Muscle of arm (tissue), 12 donors: ENCODE results near the gene TLX3. TPM values are rescaled to one million over a fixed set of nuclear protein-coding genes. Genes with fewer than 3 reads are reported as not detected.
A peak's percentile ranks its signal among the peaks of the same experiment; 100 is the strongest.
"Not testable (repeated sequence)": the region's sequence is repeated elsewhere in the genome, so short reads cannot be mapped to it uniquely, and the experiment has no call there.

ENCODE experiments used
- DNase-seq: peaks from one replicate; pipeline ENCODE4 v3.0.0-alpha.2; 2013
- polyA plus RNA-seq, 12 donors: library from polyadenylated mRNA; unstranded; fragments of 120-200 nt; gene quantifications; one replicate each; pipeline ENCODE4 v1.2.1, GENCODE V29; 2013; ENCODE audit not compliant: insufficient read length in 12 of 12

Gene TLX3
- polyA plus RNA-seq, 12 donors = not detected

DNA sequence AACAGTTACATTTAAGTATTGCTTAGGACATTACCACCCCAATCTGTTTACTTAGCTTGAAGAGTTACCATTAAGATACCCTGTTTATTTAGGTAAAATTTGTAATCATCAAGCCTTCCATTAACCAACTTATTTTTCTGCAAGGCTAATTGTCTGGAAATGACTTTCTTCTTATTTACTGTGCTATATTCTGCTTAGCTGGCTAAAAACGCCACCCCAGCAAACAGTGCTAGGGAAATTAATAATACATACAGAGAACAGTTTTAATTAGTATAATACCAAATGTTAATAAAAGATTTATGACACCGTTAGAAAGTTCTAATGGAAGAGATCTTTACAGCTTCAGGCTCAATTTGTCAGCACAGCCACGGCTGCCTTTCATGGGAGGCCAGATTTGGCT lies 14.0 kb downstream of the TLX3 start:
- no peak for DNase-seq

DNA sequence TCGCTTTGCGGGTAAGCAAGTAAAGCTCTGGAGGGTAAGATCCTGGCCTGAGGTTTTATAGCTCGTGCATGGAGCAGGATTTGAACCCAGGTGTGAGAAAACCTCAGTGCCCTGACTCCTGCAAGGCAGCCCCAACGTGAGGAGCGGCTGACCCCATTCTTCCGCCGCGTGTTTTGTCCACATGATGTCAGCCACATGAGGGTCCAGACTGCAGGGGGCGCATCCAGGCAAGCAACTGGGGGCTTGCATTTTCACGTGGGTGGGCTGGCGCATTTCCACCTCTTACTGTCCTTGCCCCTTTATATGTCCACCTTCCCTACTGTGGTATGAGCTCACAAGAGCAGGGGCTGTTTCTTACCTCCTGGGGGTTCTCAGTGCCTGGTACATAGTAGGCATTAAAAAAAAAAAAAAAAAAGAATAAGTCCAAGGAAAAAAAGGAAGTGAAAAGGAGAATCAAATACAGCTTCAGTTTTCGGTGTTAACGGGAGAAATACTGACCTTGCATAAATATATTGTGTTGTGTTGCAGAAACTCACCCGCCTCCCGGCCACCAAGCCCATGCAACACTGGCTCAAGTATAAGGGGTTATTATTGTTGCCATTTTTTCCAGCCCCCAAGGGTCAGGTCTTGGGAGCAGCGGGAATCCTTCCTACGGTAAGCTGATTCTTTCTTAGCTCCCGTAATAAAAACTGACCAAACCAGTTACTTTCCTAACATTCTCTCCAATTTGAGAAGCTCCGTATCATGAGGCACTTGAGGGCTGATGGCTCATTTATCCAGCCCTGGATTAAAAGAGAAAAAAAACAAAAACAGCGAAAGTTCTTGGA lies 15.0 kb downstream of the TLX3 start:
- DNase-seq = no peak

DNA sequence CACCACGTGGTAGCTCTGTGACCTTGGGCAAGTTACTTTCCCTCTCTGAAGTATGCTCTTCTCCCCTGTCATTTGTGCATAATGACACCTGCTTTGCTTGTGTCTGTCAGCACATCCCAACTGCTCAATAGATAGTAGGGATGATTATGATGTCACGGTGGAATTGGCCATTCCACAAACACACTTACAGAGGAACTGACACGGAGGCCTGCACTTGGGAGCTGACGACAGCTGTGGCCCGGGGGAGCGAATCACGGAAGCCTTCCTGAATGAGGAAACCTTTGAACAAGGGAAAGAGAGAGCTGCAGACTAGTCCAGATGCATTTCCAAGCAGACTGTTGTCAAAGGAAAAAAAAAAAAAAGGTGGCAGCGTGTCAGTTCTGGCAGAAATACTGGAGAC lies 21.0 kb downstream of the TLX3 start:
- no peak for DNase-seq

DNA sequence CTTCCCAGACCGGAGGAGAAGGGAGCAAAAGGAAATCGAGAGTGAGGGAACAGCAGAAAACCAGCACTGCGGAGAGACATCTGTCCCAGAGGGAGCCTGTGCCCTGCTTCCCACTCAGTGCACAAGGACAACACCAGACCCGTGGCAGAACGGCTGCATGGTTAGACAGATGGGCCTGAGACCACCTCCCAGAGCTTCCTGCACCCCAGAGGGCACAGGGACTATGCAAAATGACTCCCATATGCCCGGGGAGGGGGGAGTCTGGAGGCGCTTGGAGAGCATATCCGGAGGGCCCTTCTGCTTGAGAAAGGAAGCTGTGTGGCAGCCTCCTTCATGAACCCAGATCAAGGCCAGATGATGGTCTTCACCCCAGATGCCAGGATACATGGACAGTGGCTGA lies 26.6 kb downstream of the TLX3 start:
- DNase-seq = no peak

DNA sequence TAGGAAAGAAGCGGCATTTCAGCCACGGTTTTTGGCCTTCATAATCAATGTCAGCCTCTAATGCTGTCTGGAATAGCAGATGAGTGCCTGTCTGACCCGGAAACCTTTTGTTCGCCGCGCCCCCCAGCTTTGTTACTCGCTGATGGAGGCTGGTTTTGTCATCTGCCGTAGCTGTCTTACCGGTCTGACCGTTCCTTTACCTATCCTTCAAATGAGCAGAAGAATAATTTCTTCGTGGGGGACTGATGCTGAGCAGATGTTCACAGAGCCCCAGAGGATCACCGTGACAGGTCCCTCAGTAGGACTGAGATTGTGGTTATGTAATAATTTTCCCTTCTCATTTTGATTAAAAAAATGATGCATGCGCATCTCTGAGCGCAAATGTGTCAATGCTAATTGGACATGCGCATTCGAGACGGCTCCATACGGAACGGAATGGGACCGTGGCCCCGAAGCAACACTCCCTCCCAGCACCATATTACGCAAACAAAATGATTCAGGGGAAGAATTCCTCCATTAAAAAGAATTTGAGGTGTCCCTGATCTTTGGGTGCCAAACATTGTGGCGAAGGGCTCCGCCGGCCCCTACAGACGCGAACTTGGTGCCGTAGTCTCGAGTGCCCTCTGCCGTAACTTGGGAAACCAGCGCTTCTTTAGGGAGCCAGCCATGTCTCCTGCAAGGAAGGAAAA lies 27.6 kb downstream of the TLX3 start:
- no peak for DNase-seq

DNA sequence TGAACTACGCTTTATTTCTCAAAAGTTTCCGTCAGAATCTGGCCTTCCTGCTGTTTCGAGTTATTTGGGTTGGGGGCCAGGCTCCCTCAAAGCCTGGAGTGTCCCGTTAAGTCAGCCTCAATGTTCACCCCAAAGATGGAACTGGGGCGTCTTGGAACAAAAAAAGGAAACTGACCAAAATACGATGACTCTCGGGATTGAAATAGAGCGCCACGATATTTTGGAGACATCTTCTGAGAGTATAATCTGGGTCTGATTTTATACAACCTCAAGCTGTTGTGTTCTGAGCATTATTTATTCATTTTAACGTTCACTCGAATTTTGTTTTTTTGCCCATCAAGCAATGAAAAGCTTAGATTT lies 28.1 kb downstream of the TLX3 start:
- no peak for DNase-seq

DNA sequence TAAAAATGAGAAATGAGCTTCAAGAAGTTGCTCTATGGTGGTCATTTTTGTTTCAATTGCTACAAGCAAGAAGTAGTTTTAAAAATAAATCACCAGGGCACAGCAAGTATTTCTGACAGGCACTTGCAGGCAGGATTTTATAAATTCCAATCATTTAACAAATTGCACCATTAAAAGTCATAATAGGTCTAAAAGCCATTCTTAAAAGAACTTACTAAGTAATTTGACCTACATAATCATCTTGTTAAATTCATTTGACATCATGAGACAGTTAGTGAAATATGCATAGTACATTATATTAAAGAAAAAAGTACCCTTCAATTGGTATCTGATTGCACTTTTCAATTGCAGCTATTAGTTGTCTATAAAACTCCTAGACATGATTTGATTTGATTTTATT lies 31.0 kb downstream of the TLX3 start:
- DNase-seq = no peak

DNA sequence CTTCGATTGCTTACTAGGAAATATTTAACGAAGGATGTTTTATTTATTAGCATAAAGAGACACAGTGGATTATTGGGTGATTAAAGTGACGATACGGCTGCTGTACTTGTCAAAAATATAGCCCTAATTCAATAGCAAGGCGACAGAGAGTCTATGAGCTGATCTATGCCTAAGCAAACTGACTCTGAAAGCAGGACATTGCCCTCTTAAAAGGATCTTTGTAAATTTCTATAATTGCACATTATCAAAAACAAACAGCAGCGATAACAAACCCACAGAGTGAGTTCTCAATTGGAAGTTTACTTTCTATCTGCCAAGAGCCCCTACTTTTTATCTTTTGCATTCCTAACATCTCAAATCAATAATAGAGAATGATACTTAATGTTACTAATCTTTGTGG lies 31.4 kb downstream of the TLX3 start:
- no peak for DNase-seq

DNA sequence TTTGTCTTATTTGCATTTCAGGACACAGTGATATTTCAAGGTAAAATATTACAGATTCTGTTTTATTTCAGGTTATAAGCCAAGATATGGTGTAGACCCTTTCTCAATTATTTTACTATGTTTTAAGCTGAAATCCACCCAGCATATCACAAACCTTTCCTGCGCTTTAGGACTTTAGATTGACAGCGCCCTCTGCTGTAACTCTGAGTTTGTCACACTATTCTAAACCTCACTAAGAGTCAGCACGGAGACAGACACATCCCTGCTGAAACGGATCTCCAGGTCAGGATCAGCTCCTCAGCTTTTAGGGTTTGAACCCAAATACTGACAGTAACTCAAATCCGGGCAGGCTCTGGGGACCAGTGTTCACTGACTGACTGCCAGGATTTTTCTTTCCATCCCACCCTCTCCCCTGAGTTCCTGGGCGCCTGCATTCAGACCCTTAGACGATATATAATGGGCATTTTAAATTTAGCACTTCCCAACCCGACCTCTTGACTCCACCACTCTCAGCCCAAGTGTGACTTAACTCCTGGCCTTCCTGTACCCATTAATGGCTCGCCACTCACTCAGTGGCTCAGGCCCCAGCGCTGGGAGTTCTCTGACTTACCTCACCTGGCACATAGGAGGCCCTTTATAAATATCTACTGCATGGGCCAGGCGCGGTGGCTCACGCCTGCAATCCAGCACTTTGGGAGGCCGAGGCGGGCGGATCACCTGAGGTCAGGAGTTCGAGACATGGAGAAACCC lies 33.5 kb downstream of the TLX3 start:
- DNase-seq = peak; percentile 59

DNA sequence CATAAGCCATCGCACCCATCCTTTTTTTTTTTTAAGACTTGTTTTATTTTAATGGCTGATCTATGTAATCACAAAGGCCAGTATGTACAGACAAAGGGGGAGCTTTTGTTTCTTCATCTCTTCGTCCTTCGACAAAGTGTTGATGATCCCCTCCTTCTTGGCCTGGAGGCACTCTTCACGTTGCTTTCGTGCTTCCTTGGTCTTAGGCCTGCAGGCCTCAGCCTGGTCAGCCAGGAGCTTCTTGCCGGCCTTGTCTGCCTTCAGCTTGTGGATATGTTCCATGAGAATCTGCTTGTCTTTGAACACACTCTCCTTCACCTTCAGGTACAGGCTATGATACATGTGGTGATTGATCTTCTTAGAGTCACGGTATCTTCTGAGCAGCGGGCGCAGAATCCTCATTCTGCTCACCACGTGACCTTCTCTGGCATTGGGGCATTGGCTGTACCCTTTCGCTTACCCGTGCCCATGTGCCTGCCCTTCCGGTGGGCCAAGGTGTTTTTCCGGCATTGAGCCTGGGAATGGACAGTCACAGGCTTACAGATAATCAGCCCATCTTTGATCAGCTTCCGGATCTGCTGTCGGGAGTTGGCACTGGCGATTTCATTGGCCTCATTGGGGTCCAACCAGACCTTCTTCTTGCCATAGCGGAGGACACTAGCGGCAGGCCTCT lies 36.0 kb downstream of the TLX3 start:
- no peak for DNase-seq

DNA sequence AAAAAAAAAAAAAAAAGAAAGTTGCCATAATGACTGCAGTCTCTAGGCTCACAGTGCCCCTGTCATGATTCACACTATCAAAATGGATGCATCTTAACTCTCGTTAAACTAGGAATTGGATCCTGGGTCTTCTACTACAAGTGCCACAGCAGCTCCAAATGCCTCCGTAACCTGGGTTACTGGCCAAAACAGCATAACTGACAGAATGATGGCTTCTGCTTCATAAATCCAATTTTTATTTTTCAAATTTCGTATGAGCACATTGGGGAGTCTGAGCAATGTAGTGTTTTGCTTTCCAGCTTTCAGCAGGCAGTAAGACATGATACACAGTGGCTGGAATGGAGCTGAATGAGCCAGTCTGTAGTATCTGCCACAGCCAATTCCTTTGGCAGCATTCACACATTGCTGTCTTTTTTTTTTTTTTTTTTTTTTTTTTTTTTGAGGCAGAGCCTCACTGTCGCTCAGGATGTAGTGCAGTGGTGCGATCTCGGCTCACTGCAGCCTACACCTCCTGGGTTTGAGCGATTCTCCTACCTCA lies 42.6 kb downstream of the TLX3 start:
- DNase-seq = no peak

DNA sequence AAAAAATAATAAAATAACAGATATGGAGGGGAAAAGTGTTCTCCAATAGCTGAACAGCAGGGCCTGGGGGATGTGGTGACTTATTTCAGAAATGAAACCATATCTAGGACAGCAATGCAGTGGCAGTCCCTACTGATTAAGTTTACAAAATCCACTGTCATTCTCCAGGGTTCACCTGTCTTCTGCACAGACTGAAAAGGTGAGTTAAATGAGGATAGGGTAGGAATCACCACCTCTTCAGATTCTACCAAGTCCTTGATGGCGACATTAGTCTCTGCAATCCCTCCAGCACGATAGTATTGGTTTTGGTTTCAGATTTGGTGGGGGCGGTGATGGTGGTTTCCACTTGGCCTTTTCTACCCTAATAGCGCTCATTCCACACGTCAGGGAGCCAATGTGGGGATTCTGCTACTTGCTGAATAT lies 46.3 kb downstream of the TLX3 start:
- DNase-seq = no peak

DNA sequence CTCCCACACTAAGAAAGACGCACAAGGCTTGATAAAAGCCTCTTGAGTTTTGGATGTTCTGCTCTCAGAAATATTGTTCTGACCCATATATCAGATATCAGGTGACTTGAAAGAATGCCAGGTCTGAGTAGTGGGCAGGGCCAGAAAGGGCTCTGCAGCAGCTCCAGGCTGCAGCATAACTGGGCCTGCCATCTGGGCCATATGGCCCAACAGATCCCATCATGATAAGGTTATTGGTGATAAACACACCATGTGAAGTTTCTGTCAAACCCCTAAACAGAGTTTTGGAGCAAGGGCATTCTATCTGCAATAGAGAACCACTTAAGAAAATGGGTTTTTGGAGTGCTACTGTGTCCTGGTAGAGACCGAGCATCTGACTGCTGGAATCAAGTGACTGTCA lies 48.8 kb downstream of the TLX3 start:
- DNase-seq = no peak

DNA sequence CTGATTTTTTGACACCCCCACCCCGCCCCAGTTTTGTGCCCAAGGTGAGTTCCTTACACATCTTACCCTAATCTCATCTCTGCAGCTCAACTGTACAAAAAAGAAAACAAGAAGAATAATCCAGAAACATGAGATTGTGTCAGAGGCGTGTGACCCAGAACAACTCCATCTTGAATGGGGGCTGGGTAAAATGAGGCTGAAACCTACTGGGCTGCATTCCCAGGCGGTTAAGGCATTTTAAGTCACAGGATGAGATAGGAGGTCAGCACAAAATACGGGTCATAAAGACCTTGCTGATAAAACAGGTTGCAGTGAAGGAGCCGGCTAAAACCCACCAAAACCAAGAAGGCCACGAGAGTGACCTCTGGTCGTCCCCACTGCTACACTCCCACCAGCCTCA lies 52.1 kb downstream of the TLX3 start:
- not testable (repeated sequence) for DNase-seq

Other genes starting within 250 kb of the TLX3 start
- 1,000 to 10,000 TPM in 7 of 12 donors, 100 to 1,000 TPM in 4, not detected in 1; 843 to 2,427 (median 1,145) TPM for gene NPM1, start 78.6 kb downstream of the TLX3 start, polyA plus RNA-seq
- gene FGF18, start 110.4 kb downstream of the TLX3 start, polyA plus RNA-seq = 10 to 100 TPM in 10 of 12 donors, 1 to 10 TPM in 1, not detected in 1; 8.3 to 23.9 (median 14.8) TPM